A549 (cell line): ENCODE measurements around the gene CKAP2L. TPM values are rescaled to one million over a fixed set of nuclear protein-coding genes. Genes with fewer than 3 reads are reported as not detected.

ENCODE experiments used
- ATAC-seq, 2 experiments: fragments of 200-7000 bp in 1 of 2; fragments of >200 bp in 1 of 2; cut with Nextera tagmentation in 1 of 2; cut with Tn5 transposase in 1 of 2; 3 replicates each; pipeline versions ENCODE4 v1.8.0 to v1.9.1; 2018 to 2020; ENCODE audit warnings: mild to moderate bottlenecking in 1 of 2, moderate library complexity in 1 of 2
- CTCF ChIA-PET: fragments of 300-600 bp; sonication (Branson Sonifier 250); formaldehyde crosslinking; extraction: SDS; loops from one replicate; lab custom pipeline; 2021; ENCODE audit warnings: antibody characterized with exemption, inconsistent platforms; lab: Yijun Ruan, JAX
- POLR2A ChIA-PET: fragments of 350-600 bp; formaldehyde crosslinking; extraction: SDS; loops from one replicate; lab custom pipeline; 2021; ENCODE audit warnings: antibody characterized with exemption, inconsistent platforms; lab: Yijun Ruan, JAX
- DNase-seq, 2 experiments: peaks; one replicate each; pipeline versions ENCODE4 v3.0.0 to v3.0.0-alpha.2; 2011 to 2016; ENCODE audit warnings: low read depth in 1 of 2, low spot score in 1 of 2
- FAIRE-seq: peaks from 2 replicates; lab custom pipeline; 2011; peaks lifted over from hg19 to GRCh38; lab: Jason Lieb, UNC
- H3K27ac ChIP-seq, 2 experiments: fragments of >200 bp; sonication (Bioruptor Twin); formaldehyde crosslinking; 3 replicates each; pipeline ENCODE4 v1.5.1; 2016 to 2017
- H3K4me1 ChIP-seq: fragments of >200 bp; sonication (Bioruptor Twin); formaldehyde crosslinking; 3 replicates; pipeline ENCODE4 v1.6.1; 2016
- H3K4me2 ChIP-seq: fragments of >200 bp; sonication (Bioruptor Twin); formaldehyde crosslinking; 3 replicates; pipeline ENCODE4 v1.6.1; 2016
- H3K4me3 ChIP-seq: fragments of >200 bp; sonication (Bioruptor Twin); formaldehyde crosslinking; 3 replicates; pipeline ENCODE4 v1.5.1; 2016
- H3K9me3 ChIP-seq: fragments of >200 bp; sonication (Bioruptor Twin); formaldehyde crosslinking; 3 replicates; pipeline ENCODE4 v1.6.1; 2016
- BHLHE40 ChIP-seq: IDR thresholded peaks from 2 replicates; pipeline ENCODE4 v1.6.1; 2012; ENCODE audit warnings: low read depth, low read length, inconsistent platforms
- CBX2 ChIP-seq: fragments of 200-600 bp; sonication (generic); IDR thresholded peaks from 2 replicates; pipeline ENCODE4 v1.6.1; 2016; ENCODE audit warnings: low read depth, mild to moderate bottlenecking, borderline replicate concordance
- CEBPB ChIP-seq, 2 experiments: fragments of >200 bp in 1 of 2; sonication (Bioruptor Twin) in 1 of 2; formaldehyde crosslinking in 1 of 2; IDR thresholded peaks; 2 replicates each; pipeline ENCODE4 v1.6.1; 2012 to 2016
- CHD2 ChIP-seq: fragments of 150-350 bp; IDR thresholded peaks from 2 replicates; pipeline ENCODE4 v1.6.1; 2014; ENCODE audit warnings: low read length; ENCODE audit not compliant: partially characterized antibody
- CHD4 ChIP-seq: fragments of 200-600 bp; sonication (generic); IDR thresholded peaks from 2 replicates; pipeline ENCODE4 v1.6.1; 2016; ENCODE audit warnings: antibody characterized with exemption, mild to moderate bottlenecking, borderline replicate concordance
- CTCF ChIP-seq: fragments of >200 bp; sonication (Bioruptor Twin); formaldehyde crosslinking; IDR thresholded peaks from 3 replicates; pipeline ENCODE4 v1.5.1; 2016
- ELK1 ChIP-seq: fragments of 150-350 bp; IDR thresholded peaks from 2 replicates; pipeline ENCODE4 v1.6.1; 2014; ENCODE audit warnings: low read depth, mild to moderate bottlenecking, low read length
- EP300 ChIP-seq, 2 experiments: fragments of >200 bp; sonication (Bioruptor Twin); formaldehyde crosslinking; IDR thresholded peaks; 2 replicates in 1 of 2; 3 replicates in 1 of 2; pipeline ENCODE4 v1.6.1; 2016 to 2017
- FOSB ChIP-seq: fragments of 250-450 bp; sonication (Bioruptor Pico); IDR thresholded peaks from 2 replicates; pipeline ENCODE4 v1.5.0; 2020; ENCODE audit warnings: mild to moderate bottlenecking, moderate library complexity
- FOSL2 ChIP-seq, 2 experiments: fragments of 450-650 bp in 1 of 2; fragments of >200 bp in 1 of 2; sonication (Bioruptor Twin) in 1 of 2; formaldehyde crosslinking; IDR thresholded peaks; 2 replicates each; pipeline versions ENCODE4 v1.5.0 to v1.6.1; 2016 to 2020; ENCODE audit warnings: mild to moderate bottlenecking in 1 of 2, moderate library complexity in 1 of 2
- HES2 ChIP-seq: fragments of >200 bp; sonication (Bioruptor Twin); formaldehyde crosslinking; IDR thresholded peaks from 2 replicates; pipeline ENCODE4 v1.6.1; 2016
- HMGXB4 ChIP-seq: fragments of 250-450 bp; sonication (Bioruptor Pico); IDR thresholded peaks from 2 replicates; pipeline ENCODE4 v1.5.0; 2021; ENCODE audit warnings: mild to moderate bottlenecking, moderate library complexity, borderline replicate concordance
- PHF8 ChIP-seq: fragments of 200-600 bp; sonication (generic); IDR thresholded peaks from 2 replicates; pipeline ENCODE4 v1.6.1; 2016; ENCODE audit warnings: low read depth, mild to moderate bottlenecking, antibody characterized with exemption, moderate library complexity, borderline replicate concordance
- POLR2A ChIP-seq: IDR thresholded peaks from 2 replicates; pipeline ENCODE4 v1.6.1; 2012; ENCODE audit warnings: mild to moderate bottlenecking, low read length
- RAD21 ChIP-seq, 2 experiments: fragments of >200 bp in 1 of 2; sonication (Bioruptor Twin) in 1 of 2; formaldehyde crosslinking in 1 of 2; IDR thresholded peaks in 1 of 2; conservative IDR thresholded peaks in 1 of 2; 2 replicates in 1 of 2; 3 replicates in 1 of 2; pipeline ENCODE4 v1.6.1; 2012 to 2018; ENCODE audit warnings: inconsistent platforms in 1 of 2
- SMC3 ChIP-seq: fragments of >200 bp; sonication (Bioruptor Twin); formaldehyde crosslinking; IDR thresholded peaks from 3 replicates; pipeline ENCODE4 v1.6.1; 2018; ENCODE audit warnings: inconsistent platforms
- SREBF2 ChIP-seq: fragments of 450-650 bp; IDR thresholded peaks from 2 replicates; pipeline ENCODE4 v1.6.1; 2014; ENCODE audit warnings: mild to moderate bottlenecking, moderate library complexity
- USF2 ChIP-seq: fragments of 450-650 bp; IDR thresholded peaks from 2 replicates; pipeline ENCODE4 v1.6.1; 2014; ENCODE audit warnings: antibody characterized with exemption
- ZFP36 ChIP-seq: fragments of 450-650 bp; IDR thresholded peaks from 2 replicates; pipeline ENCODE4 v1.6.1; 2014; ENCODE audit warnings: borderline replicate concordance; ENCODE audit not compliant: partially characterized antibody
- WGBS: methylation state at CpG from one replicate; pipeline ENCODE4 v1.1.6; 2017; ENCODE audit errors: missing lambda C conversion rate; 5-methylcytosine and 5-hydroxymethylcytosine counted together
- polyA plus RNA-seq, 4 experiments: library from polyadenylated mRNA; depleted of rRNA in 3 of 4; stranded (reverse); fragments of >200 nt; fragmentation: RNase III in 1 of 4; extraction: RNeasy Plus Mini Kit Qiagen cat#74134 plus additional on column Dnase treatment in 1 of 4; gene quantifications; 2 replicates in 3 of 4; 3 replicates in 1 of 4; pipeline ENCODE4 v1.2.3, GENCODE V29; 2011 to 2017

Gene CKAP2L
- polyA plus RNA-seq, 2 of the 4 experiments (the other 2 are of a cell fraction), result 14.0 to 15.9 TPM

GRCh38 chr2:112726487-112727190, 37.8 kb downstream of the CKAP2L start (continued):
- TF ChIP-seq HES2 (no peak), RAD21 (conservative IDR thresholded peaks at IDR 0.05 in 1 of 2, IDR thresholded peaks at IDR 0.05 in 1 of 2) (peak; percentile 99 to 100), CHD4 (no peak), CHD2 (no peak), BHLHE40 (no peak)

- no peak overlapping the region for H3K4me3 ChIP-seq
- peak; percentile 10 to 22; a peak in 4 of 6 replicates for ATAC-seq
- WGBS, result 84% methylated on average over 9 of the region's 15 CpGs
- POLR2A ChIA-PET, result interaction anchor here (0.7 to 2.9 kb wide), 6 partner anchors 74 to 141 kb away, joined by 3 to 18 read pairs (median 4); partner anchors contain the start of genes CHCHD5 and SLC20A1
- DNase-seq, result no peak
- H3K9me3 ChIP-seq, result no peaks in the 10 kb centered on the region
- TF ChIP-seq USF2, result peak; percentile 60
- no peak for TF ChIP-seq CHD2
- peak; percentile 26 for TF ChIP-seq ZFP36
- TF ChIP-seq, all 56 proteins: peak for 2
- peak overlapping the region; percentile 81 to 86 for H3K27ac ChIP-seq
- peaks cover 21% of the 10 kb centered on the region for H3K4me1 ChIP-seq
- no peak for FAIRE-seq
- CTCF ChIA-PET, result interaction anchor here (0.6 to 13.7 kb wide), 46 partner anchors 8 to 862 kb away, joined by 3 to 343 read pairs (median 9); partner anchors contain the start of genes CHCHD5 and SLC20A1
- peak overlapping the region; percentile 63 for H3K4me2 ChIP-seq
These were observed 38.6 kb downstream of the CKAP2L start for GRCh38 chr2:112725545-112726457.

- H3K27ac ChIP-seq, result peak overlapping the region; percentile 81 to 86; a peak in 5 of 6 replicates
These were observed 39.6 kb downstream of the CKAP2L start for GRCh38 chr2:112724591-112725525.

More at GRCh38 chr2:112724591-112725525, 39.6 kb downstream of the CKAP2L start:
- no peaks in the 10 kb centered on the region for H3K9me3 ChIP-seq
- WGBS, result 65% methylated on average over 17 of the region's 21 CpGs
- DNase-seq (peak; percentile 46 to 51), ATAC-seq (peak; percentile 32 to 71; a peak in 4 of 6 replicates), FAIRE-seq (no peak)
- CTCF ChIA-PET, result interaction anchor here (0.9 to 13.7 kb wide), 23 partner anchors 9 to 245 kb away, joined by 3 to 343 read pairs (median 23); partner anchors contain the start of genes CHCHD5 and SLC20A1
- TF ChIP-seq EP300 (IDR thresholded peaks at IDR 0.05) (no peak), ZFP36 (no peak), FOSL2 (IDR thresholded peaks at IDR 0.05) (no peak), FOSL2 (CRISPR knock-in tag; IDR thresholded peaks at IDR 0.05) (no peak), POLR2A (no peak), FOSB (CRISPR knock-in tag) (no peak), SMC3 (peak; percentile 71), CBX2 (no peak), CTCF (peak; percentile 50), HMGXB4 (CRISPR knock-in tag) (no peak), SREBF2 (no peak), PHF8 (no peak), ELK1 (no peak), CEBPB (IDR thresholded peaks at IDR 0.05) (no peak), RAD21 (conservative IDR thresholded peaks at IDR 0.05 in 1 of 2, IDR thresholded peaks at IDR 0.05 in 1 of 2) (peak; percentile 51 to 55)
- peaks cover 21% of the 10 kb centered on the region for H3K4me1 ChIP-seq
- POLR2A ChIA-PET, result interaction anchor here (0.7 to 1.7 kb wide), 4 partner anchors 73 to 140 kb away, joined by 3 to 6 read pairs (median 4); partner anchors contain the start of genes CHCHD5 and SLC20A1
- no peak overlapping the region for H3K4me3 ChIP-seq
- no peak overlapping the region for H3K4me2 ChIP-seq
